Heart left ventricle (tissue), 16 donors: ENCODE data around the gene IL31RA. TPM values are rescaled to one million over a fixed set of nuclear protein-coding genes. Genes with fewer than 3 reads are reported as not detected.
A peak's percentile ranks its signal among the peaks of the same experiment; 100 is the strongest.

ENCODE experiments used
- ATAC-seq, 4 donors: fragments of 200-7000 bp; cut with Tn5 transposase; one replicate each; pipeline ENCODE4 v1.9.1; 2020 to 2022; ENCODE audit warnings: moderate library complexity in 4 of 4, mild to moderate bottlenecking in 3 of 4, moderate number of reproducible peaks in 1 of 4
- DNase-seq, 5 donors: peaks; one replicate each; pipeline ENCODE4 v3.0.0-alpha.2; 2020
- H3K27ac ChIP-seq, 12 donors: fragments of 200-600 bp; sonication (generic) in 4 of 12; one replicate each; pipeline versions ENCODE4 v1.5.0 to v1.8.0; 2016 to 2022; ENCODE audit warnings: mild to moderate bottlenecking in 2 of 12
- H3K27me3 ChIP-seq, 9 donors: fragments of 200-600 bp; sonication (generic) in 2 of 9; one replicate each; pipeline versions ENCODE4 v1.5.1 to v1.8.0; 2016 to 2022; ENCODE audit warnings: mild to moderate bottlenecking in 3 of 9
- H3K36me3 ChIP-seq, 9 donors: fragments of 200-600 bp; sonication (generic) in 2 of 9; one replicate each; pipeline versions ENCODE4 v1.5.0 to v1.8.0; 2018 to 2022; ENCODE audit warnings: mild to moderate bottlenecking in 2 of 9
- H3K4me1 ChIP-seq, 12 donors: fragments of 200-600 bp; sonication (generic) in 4 of 12; one replicate each; pipeline versions ENCODE4 v1.5.0 to v1.8.0; 2016 to 2022; ENCODE audit warnings: mild to moderate bottlenecking in 3 of 12
- H3K4me3 ChIP-seq, 12 donors: fragments of 200-600 bp; sonication (generic) in 4 of 12; one replicate each; pipeline versions ENCODE4 v1.5.0 to v1.8.0; 2017 to 2022; ENCODE audit warnings: mild to moderate bottlenecking in 9 of 12, moderate library complexity in 4 of 12
- H3K9me3 ChIP-seq, 12 donors: fragments of 200-600 bp; sonication (generic) in 4 of 12; one replicate each; pipeline versions ENCODE4 v1.5.0 to v1.8.0; 2016 to 2022; ENCODE audit warnings: mild to moderate bottlenecking in 1 of 12
- POLR2A ChIP-seq, 2 donors: fragments of 450-650 bp; IDR thresholded peaks; one replicate each; pipeline ENCODE4 v1.6.1; 2017; ENCODE audit warnings: antibody characterized with exemption in 2 of 2, mild to moderate bottlenecking in 2 of 2, moderate library complexity in 2 of 2
- WGBS, 4 donors: extraction: QIAGEN DNeasy Blood & Tissue Kit in 2 of 4; methylation state at CpG; one replicate each; pipeline versions ENCODE4 v1.1.5 to v1.1.7; 2013 to 2018; 5-methylcytosine and 5-hydroxymethylcytosine counted together
- intact Hi-C, 10 donors: fragments of 100-400 bp; cut with DNase I; formaldehyde crosslinking; loops; one replicate each; pipeline versions ENCODE4 v1.11.1 to v1.14.2; 2022
- polyA plus RNA-seq, 2 donors: library from polyadenylated mRNA; stranded (reverse); fragments of 200-250 nt; gene quantifications; one replicate each; pipeline ENCODE4 v1.2.3, GENCODE V29; 2013
- total RNA-seq, 9 donors: library from RNA; depleted of rRNA in 2 of 9; stranded (reverse); fragments of >200 nt in 2 of 9; fragmentation: NEBNext Ultra II Directional in 3 of 9; extraction: Animal tissue kit (Norgen Biotek cat#: 25700) in 3 of 9; gene quantifications; one replicate each; pipeline versions ENCODE4 v1.1.0 to v1.2.4, GENCODE V29; 2016 to 2023
- TF ChIP-seq, protein P1 (sequence below), 12 donors: fragments of 200-600 bp; sonication (generic) in 4 of 12; IDR thresholded peaks; one replicate each; pipeline versions ENCODE4 v1.5.0 to v1.8.0; 2018 to 2022; ENCODE audit warnings: antibody characterized with exemption in 12 of 12, mild to moderate bottlenecking in 5 of 12
- donor health status: ischemic (EF 13 %, LVEDD 7.1; RV severe dilation, severe dysfunction).
- donor health status: healthy with polysubstance abuse.
- donor health status: DM: no; HTN: yes; CAD: no.
- donor health status: DM: no; HTN: no; CAD: no.
- donor health status: ischemic (EF 25% LVEDD 6.9; RV normal size, moderate dysfunction).
- donor health status: ischemic (EF 25% LVEDD 5.7; RV mildly dilated, moderate dysfunction).
- donor health status: healthy.
- donor health status: DM: yes; HTN: yes; CAD: no.
- donor health status: ischemic (EF 35%, LVEDD 5.7; RV mildly dilated, moderate dysfunction).
- donor health status: nonischemic (EF 11% LVEDD 7.7; RV severe dilation, severe dysfunction).
- donor health status: DM: yes; HTN: yes; CAD: no.
- donor health status: PGD.
- donor health status: ischemic (EF 29% LVEDD 5.4; RV normal size, mild dysfunction).
- donor health status: nonischemic (EF 23%, LVEDD 6.1; RV moderate dilation, normal function).

The IL31RA gene
- total and polyA plus RNA-seq, 11 donors = 0.12 to 2.2 (median 0.47) TPM; not detected in 5

DNA sequence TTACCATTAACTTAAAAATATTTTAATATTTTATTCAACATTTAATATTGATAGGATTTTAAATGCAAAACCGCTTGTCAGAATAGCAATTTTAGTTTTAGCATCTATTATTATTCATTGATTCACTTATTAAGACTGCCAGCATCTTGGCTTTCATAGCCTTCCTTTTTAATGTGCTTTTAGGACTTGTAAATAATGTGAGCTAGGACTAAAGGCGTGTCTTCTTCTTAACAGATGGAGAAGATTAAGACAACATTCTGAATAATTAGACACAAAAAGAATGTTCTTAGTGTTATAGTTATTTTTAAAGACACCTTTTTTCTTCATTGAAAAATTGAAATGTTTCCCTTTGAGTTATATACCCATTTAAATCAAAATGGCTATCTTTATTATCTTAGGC, 6.9 kb downstream of the IL31RA start:
- ATAC-seq (no peak), DNase-seq (no peak)
- 89 to 94% (median 93%) methylated on average over 2 of the region's 2 CpGs for WGBS, 4 donors
- no peak overlapping the region for H3K27ac ChIP-seq
- H3K27me3 ChIP-seq = no peaks in the 10 kb centered on the region
- peaks cover 0 to 40% (median 3%) of the 10 kb centered on the region in 12 donors for H3K4me1 ChIP-seq
- intact Hi-C loops = no loop called here
- TF ChIP-seq, protein P1, sequence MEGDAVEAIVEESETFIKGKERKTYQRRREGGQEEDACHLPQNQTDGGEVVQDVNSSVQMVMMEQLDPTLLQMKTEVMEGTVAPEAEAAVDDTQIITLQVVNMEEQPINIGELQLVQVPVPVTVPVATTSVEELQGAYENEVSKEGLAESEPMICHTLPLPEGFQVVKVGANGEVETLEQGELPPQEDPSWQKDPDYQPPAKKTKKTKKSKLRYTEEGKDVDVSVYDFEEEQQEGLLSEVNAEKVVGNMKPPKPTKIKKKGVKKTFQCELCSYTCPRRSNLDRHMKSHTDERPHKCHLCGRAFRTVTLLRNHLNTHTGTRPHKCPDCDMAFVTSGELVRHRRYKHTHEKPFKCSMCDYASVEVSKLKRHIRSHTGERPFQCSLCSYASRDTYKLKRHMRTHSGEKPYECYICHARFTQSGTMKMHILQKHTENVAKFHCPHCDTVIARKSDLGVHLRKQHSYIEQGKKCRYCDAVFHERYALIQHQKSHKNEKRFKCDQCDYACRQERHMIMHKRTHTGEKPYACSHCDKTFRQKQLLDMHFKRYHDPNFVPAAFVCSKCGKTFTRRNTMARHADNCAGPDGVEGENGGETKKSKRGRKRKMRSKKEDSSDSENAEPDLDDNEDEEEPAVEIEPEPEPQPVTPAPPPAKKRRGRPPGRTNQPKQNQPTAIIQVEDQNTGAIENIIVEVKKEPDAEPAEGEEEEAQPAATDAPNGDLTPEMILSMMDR (IDR thresholded peaks at IDR 0.05) = no peak
- no peak for TF ChIP-seq POLR2A (IDR thresholded peaks at IDR 0.05)
- H3K9me3 ChIP-seq = peaks cover 0 to 8% (median 0%) of the 10 kb centered on the region in 12 donors
- no peaks in the 10 kb centered on the region for H3K36me3 ChIP-seq
- H3K4me3 ChIP-seq = no peak overlapping the region

DNA sequence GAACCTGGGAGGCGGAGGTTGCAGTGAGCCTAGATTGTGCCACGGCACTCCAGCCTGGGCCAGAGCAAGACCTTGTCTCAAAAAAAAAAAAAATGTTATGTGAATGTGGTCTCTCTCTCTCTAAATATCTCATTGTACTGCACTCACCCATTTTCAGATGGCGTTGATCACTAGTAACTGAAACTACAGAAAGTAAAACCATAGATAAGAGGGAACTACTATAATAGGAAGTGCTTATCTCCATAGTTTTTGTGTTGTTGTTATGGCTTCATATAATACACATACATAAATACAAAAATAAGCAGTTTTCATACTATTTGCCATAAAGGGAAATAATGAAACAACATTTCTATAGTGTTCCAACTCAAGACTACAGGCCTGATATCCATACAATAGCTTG, 9.1 kb downstream of the IL31RA start:
- Histone ChIP-seq H3K4me1 (peaks cover 0 to 32% (median 0%) of the 10 kb centered on the region in 12 donors), H3K9me3 (peaks cover 0 to 8% (median 0%) of the 10 kb centered on the region in 12 donors), H3K27me3 (no peaks in the 10 kb centered on the region), H3K4me3 (no peak overlapping the region), H3K27ac (no peak overlapping the region), H3K36me3 (no peaks in the 10 kb centered on the region)
- TF ChIP-seq POLR2A (IDR thresholded peaks at IDR 0.05) = no peak
- TF ChIP-seq, protein P1 (IDR thresholded peaks at IDR 0.05) = no peak
- intact Hi-C loops = no loop called here
- no peak for ATAC-seq
- WGBS, 4 donors = 61 to 87% (median 66%) methylated on average over 3 of the region's 3 CpGs
- no peak for DNase-seq

DNA sequence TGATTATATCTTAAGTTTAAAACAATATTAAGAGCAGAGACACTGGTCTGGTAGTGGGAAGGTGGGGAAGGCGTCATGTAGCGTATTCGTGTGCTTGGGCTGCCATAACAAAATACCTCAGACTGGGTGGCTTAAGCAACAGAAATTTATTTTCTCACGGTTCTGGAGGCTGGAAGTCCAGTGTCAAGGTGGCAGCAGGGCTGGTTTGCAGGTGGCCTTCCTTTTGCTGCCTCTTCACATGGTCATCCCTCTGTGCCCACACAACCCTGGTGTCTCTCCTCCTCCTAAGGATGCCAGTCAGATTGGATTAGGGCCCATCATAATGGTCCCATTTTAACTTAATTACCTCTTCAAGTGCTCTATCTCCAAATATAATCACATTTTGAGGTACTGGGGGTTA, 9.6 kb downstream of the IL31RA start:
- WGBS, 4 donors = 72 to 96% (median 81%) methylated on average over 4 of the region's 4 CpGs
- no peaks in the 10 kb centered on the region for H3K36me3 ChIP-seq
- DNase-seq = no peak
- no peak for ATAC-seq
- no peak overlapping the region for H3K27ac ChIP-seq
- H3K27me3 ChIP-seq = no peaks in the 10 kb centered on the region
- TF ChIP-seq POLR2A (IDR thresholded peaks at IDR 0.05) = no peak
- TF ChIP-seq, protein P1 (IDR thresholded peaks at IDR 0.05) = no peak
- H3K4me3 ChIP-seq = no peak overlapping the region
- peaks cover 0 to 31% (median 0%) of the 10 kb centered on the region in 12 donors for H3K4me1 ChIP-seq
- intact Hi-C loops = no loop called here
- H3K9me3 ChIP-seq = peaks cover 0 to 8% (median 0%) of the 10 kb centered on the region in 12 donors

DNA sequence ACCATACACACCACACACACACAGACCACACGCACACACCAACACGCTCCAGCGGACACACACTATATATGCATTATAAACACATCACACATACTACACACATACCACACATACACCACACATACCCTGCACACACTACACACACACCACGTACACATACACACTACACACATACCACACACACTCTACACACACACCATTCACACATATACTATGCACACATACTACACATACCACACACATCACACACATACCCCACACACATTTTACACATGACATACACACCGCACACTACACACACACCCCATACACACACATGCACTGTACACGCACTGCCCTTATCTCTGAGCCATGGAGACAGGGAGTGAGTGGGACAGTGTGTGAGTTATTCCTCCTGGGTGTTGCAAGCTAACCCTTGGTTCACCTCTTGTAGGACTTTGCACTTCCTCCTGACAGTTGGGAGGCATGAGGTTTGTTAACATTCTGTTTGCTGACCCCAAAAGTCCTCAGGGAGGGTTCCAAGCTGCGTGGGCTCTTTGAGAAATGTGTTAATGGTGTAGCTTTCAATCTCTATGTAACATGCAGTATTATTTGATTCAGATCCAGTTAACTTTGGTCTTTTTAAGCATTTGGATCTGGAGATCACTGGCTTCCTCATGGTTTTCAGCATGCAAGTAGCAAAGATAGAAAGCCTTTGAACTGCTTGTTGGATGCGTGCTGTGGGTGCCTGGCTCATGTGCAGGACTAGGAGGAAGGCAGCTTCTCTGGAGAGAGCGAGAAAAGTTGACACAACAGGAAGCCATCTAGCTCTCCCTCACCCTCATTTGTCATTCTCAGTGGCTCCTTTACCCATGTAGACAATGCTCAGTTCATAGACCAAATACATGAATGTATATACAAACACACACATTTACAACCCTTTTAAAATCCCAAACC, 13.7 kb downstream of the IL31RA start:
- H3K4me1 ChIP-seq = peaks cover 0 to 22% (median 0%) of the 10 kb centered on the region in 12 donors
- ATAC-seq (peak in 1 of 4 donors; percentile 33), DNase-seq (no peak)
- no peak for TF ChIP-seq POLR2A (IDR thresholded peaks at IDR 0.05)
- TF ChIP-seq, protein P1 (IDR thresholded peaks at IDR 0.05) = no peak
- no peaks in the 10 kb centered on the region for H3K36me3 ChIP-seq
- no peak overlapping the region for H3K4me3 ChIP-seq
- H3K27ac ChIP-seq = no peak overlapping the region
- H3K27me3 ChIP-seq = no peaks in the 10 kb centered on the region
- 81 to 88% (median 83%) methylated on average over 9 of the region's 9 CpGs for whole genome bisulfite sequencing, 4 donors
- peaks cover 0 to 8% (median 0%) of the 10 kb centered on the region in 12 donors for H3K9me3 ChIP-seq
- intact Hi-C loops = no loop called here
